Activated naive CD8-positive, alpha-beta T cell treated with anti-CD3 and anti-CD28 coated beads, Interleukin-2, amount 50 U/mL, for 24 hours (primary cell): ENCODE results near the gene LRIG1.

Experiments
- ATAC-seq: fragments of 150-1000 bp; cut with Tn5 transposase; one replicate; pipeline ENCODE4 v1.10.0; 2021
- DNase-seq: peaks from one replicate; pipeline ENCODE4 v3.0.0; 2021
- H3K27ac Mint-ChIP-seq: one replicate; pipeline ENCODE4 v1.8.0; 2021; ENCODE audit warnings: mild to moderate bottlenecking, mixed read lengths
- H3K27me3 Mint-ChIP-seq: one replicate; pipeline ENCODE4 v1.8.0; 2021; ENCODE audit warnings: mixed read lengths
- H3K36me3 Mint-ChIP-seq: one replicate; pipeline ENCODE4 v1.8.0; 2021; ENCODE audit warnings: low read depth, mixed read lengths
- H3K4me1 Mint-ChIP-seq: one replicate; pipeline ENCODE4 v1.8.0; 2021; ENCODE audit warnings: mixed read lengths
- H3K4me3 Mint-ChIP-seq: one replicate; pipeline ENCODE4 v1.8.0; 2021; ENCODE audit warnings: mild to moderate bottlenecking, moderate library complexity, mixed read lengths
- H3K9me3 Mint-ChIP-seq: one replicate; pipeline ENCODE4 v1.8.0; 2021; ENCODE audit warnings: mixed read lengths

The LRIG1 gene, protein sequence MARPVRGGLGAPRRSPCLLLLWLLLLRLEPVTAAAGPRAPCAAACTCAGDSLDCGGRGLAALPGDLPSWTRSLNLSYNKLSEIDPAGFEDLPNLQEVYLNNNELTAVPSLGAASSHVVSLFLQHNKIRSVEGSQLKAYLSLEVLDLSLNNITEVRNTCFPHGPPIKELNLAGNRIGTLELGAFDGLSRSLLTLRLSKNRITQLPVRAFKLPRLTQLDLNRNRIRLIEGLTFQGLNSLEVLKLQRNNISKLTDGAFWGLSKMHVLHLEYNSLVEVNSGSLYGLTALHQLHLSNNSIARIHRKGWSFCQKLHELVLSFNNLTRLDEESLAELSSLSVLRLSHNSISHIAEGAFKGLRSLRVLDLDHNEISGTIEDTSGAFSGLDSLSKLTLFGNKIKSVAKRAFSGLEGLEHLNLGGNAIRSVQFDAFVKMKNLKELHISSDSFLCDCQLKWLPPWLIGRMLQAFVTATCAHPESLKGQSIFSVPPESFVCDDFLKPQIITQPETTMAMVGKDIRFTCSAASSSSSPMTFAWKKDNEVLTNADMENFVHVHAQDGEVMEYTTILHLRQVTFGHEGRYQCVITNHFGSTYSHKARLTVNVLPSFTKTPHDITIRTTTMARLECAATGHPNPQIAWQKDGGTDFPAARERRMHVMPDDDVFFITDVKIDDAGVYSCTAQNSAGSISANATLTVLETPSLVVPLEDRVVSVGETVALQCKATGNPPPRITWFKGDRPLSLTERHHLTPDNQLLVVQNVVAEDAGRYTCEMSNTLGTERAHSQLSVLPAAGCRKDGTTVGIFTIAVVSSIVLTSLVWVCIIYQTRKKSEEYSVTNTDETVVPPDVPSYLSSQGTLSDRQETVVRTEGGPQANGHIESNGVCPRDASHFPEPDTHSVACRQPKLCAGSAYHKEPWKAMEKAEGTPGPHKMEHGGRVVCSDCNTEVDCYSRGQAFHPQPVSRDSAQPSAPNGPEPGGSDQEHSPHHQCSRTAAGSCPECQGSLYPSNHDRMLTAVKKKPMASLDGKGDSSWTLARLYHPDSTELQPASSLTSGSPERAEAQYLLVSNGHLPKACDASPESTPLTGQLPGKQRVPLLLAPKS

DNA sequence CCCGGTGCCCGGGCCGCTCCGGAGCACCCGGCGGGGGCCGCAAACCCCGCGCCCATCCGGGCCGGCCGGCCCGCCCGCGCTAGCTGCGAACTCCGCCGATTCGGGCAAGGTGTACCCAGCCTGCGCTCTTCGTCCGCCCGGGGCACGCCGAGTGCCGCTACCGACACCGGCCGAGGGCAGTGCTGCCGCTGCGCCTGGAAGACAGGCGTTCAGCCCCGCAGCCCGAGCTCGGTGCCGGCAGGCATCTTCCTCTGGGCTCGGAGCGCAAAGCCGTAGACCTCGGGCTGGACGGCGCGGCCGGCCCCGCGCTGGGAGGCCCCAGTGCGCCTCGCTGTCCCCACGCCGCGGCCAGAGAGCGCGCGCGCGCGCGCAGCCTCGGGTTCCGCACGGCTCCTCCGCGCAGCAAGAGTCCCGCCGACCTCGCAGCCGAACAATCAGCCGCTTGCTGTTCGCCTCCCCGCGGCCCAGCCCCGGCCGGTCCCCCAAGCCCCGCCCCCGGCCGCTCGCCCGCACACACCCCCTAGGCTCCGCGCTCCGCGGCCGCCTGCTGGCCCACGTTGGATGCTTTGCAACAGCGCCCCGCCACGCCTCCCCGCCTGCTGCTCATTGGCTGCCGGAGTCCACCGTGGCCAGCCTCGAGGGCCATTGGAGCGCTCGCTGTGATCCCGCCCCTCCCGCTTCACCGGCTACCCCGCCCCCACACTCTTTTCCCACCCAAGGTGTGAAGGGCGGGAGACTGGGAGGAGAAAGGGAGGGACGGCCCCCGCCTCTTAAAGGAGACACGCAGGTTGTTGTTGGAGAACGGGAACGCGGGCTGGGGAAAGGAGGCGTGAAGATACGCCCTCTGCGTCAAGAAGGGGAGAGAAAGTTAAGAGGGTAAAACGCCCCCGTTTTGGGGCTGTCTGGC is at the start of gene LRIG1:
Gene LRIG1, minus strand, starts transcription at position 447 of the 907 bp plus-strand sequence. CDS start 615 bp downstream, outside the sequence.
- Mint-ChIP-seq H3K4me3 (peak within 1 kb of the TSS; percentile 95), H3K36me3 (peaks cover 1% of the 10 kb centered on the region), H3K9me3 (no peaks in the 10 kb centered on the region), H3K4me1 (peaks cover 51% of the 10 kb centered on the region), H3K27me3 (peaks cover 37% of the 10 kb centered on the region), H3K27ac (peak within 1 kb of the TSS; percentile 88)
- DNase-seq (peak; percentile 98), ATAC-seq (peak; percentile 96)

DNA sequence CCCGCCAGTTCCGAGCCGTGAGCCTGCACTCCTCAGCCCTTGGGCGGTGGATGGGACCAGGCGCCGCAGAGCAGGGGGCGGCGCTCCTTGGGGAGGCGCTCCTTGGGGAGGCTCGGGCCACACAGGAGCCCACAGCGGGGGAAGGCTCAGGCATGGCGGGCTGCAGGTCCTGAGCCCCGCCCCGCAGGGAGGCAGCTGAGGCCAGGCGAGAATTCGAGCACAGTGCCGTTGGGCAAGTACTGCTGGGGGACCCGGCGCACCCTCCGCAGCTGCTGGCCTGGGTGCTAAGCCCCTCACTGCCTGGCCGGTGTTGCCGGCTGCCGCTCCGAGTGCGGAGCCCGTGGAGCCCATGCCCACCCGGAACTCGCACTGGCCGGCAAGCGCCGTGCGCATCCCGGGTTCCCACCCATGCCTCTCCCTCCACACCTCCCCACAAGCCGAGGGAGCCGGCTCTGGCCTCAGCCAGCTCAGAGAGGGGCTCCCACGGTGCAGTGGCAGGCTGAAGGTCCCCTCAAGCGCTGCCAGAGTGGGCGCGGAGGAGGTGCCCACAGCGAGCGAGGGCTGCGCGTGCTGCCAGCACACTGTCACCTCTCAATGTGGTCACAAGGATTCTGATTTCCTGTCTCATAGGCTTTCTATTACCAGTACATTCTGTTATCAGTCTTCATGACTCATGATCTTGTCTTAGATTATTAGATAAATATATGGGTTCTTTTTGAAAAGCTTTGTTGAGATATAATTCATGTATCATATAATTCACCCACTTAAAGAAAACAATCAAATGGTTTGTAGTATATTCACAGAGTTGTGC is 44.0 kb upstream of the LRIG1 start:
- Mint-ChIP-seq H3K9me3 (peaks cover 11% of the 10 kb centered on the region), H3K4me3 (no peak overlapping the region), H3K27me3 (no peaks in the 10 kb centered on the region), H3K4me1 (no peaks in the 10 kb centered on the region), H3K27ac (no peak overlapping the region), H3K36me3 (no peaks in the 10 kb centered on the region)
- ATAC-seq (no peak), DNase-seq (no peak)

DNA sequence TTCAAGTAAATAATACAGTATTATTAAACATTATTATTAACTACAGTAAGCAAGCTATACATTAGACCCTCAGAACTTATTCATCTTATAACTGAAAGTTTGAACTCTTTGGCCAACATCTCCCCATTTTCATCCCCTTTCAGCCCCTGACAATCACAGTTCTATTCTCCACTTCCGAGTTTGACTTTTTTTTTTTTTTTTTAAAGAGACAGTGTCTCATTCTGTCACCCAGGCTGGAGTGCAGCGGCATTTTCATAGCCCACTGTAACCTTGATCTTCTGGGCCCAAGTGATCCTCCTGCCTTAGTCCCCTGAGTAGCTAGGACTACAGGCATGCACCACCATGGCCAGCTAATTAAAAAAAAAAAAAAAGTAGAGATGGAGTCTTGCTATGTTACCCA is 41.3 kb upstream of the LRIG1 start:
- Mint-ChIP-seq H3K9me3 (peaks cover 11% of the 10 kb centered on the region), H3K27me3 (no peaks in the 10 kb centered on the region), H3K4me1 (no peaks in the 10 kb centered on the region), H3K27ac (no peak overlapping the region), H3K36me3 (no peaks in the 10 kb centered on the region), H3K4me3 (no peak overlapping the region)
- DNase-seq, result no peak
- no peak for ATAC-seq

DNA sequence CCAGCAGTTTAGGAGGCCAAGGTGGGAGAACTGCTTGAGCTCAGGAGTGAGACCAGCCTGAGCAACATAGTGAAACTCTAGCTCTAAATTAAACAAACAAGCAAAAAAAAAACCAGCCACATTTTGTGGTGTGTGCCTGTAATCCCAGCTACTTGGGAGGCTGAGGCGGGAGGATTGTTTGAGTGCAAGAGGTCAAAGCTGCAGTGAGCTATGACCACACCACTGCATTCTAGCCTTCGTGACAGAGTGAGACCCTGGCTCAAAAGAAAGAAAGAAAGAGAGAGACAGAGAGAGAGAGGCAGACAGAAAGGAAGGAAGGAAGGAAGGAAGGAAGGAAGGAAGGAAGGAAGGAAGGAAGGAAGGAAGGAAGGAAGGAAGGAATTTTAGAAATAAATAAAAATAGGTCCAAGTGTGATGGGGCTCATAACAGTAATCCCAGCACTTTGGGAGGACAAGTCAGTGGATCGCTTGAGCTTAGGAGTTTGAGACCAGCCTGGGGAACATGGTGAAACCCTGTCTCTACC is 38.7 kb upstream of the LRIG1 start:
- no peak for DNase-seq
- H3K9me3 Mint-ChIP-seq, result peaks cover 11% of the 10 kb centered on the region
- H3K27me3 Mint-ChIP-seq, result no peaks in the 10 kb centered on the region
- H3K27ac Mint-ChIP-seq, result no peak overlapping the region
- no peaks in the 10 kb centered on the region for H3K4me1 Mint-ChIP-seq
- no peaks in the 10 kb centered on the region for H3K36me3 Mint-ChIP-seq
- no peak for ATAC-seq
- no peak overlapping the region for H3K4me3 Mint-ChIP-seq

DNA sequence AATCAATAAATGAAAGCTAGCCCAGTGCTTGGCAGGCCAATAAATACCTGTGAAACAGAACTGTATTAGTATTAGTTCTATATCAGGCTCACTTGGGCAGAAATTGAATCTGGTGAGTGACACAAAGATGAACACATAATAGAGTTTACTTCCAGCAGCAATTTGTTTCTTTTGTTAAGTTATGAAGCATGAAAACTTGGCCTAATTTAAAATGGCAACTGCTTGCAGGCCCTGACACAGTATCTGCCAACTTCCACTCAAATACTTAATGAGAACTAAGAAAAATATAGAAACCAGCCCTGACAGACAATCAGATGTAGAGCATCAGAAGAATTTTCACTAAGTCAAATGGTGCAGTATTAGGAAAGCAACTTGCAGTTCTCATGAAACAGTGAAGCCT is 37.6 kb upstream of the LRIG1 start:
- Mint-ChIP-seq H3K4me1 (no peaks in the 10 kb centered on the region), H3K27ac (no peak overlapping the region), H3K27me3 (no peaks in the 10 kb centered on the region), H3K36me3 (no peaks in the 10 kb centered on the region), H3K9me3 (peaks cover 7% of the 10 kb centered on the region), H3K4me3 (no peak overlapping the region)
- ATAC-seq (no peak), DNase-seq (no peak)

DNA sequence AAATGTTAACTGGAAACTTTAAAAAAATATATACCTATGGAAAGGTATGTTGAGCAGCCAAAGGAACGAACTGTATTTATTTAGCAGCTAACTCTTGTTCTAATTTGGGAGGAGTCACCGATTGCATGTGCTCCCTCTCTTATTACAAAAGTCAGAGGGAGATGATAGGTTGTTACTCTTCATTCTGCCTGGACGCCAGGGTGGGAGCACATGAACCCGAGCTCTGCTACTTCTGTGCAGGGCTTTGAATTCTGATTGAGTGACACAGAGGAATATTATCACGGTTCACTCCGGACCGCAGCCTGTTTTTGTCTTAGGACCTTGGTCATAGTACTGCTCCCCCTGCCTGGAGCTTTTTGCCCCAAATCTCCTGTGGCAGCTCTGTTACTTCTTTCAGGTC is 36.9 kb upstream of the LRIG1 start:
- no peak for ATAC-seq
- no peaks in the 10 kb centered on the region for H3K36me3 Mint-ChIP-seq
- H3K9me3 Mint-ChIP-seq, result peaks cover under 1% of the 10 kb centered on the region
- H3K27me3 Mint-ChIP-seq, result no peaks in the 10 kb centered on the region
- no peak overlapping the region for H3K4me3 Mint-ChIP-seq
- no peak overlapping the region for H3K27ac Mint-ChIP-seq
- H3K4me1 Mint-ChIP-seq, result no peaks in the 10 kb centered on the region
- no peak for DNase-seq

DNA sequence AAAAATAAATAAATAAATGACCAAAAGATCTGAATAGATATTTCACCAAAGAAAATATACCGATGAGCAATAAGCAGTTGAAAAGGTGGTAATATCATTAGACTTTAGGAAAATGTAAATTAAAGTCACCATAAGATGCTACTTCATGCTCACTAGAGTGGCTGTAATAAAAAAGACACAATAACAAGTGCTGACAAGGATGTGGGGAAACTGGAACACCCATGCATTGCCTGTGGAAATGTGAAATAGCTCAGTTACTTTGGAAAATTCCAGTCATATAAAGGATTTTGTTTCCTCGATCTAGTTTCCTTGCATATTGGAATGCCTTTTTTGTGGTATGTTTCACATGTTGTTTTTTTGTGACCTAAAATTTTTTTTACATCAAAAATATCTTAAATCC is 36.0 kb upstream of the LRIG1 start:
- Mint-ChIP-seq H3K4me3 (no peak overlapping the region), H3K9me3 (no peaks in the 10 kb centered on the region), H3K36me3 (no peaks in the 10 kb centered on the region), H3K4me1 (no peaks in the 10 kb centered on the region), H3K27me3 (no peaks in the 10 kb centered on the region), H3K27ac (no peak overlapping the region)
- ATAC-seq (no peak), DNase-seq (no peak)

DNA sequence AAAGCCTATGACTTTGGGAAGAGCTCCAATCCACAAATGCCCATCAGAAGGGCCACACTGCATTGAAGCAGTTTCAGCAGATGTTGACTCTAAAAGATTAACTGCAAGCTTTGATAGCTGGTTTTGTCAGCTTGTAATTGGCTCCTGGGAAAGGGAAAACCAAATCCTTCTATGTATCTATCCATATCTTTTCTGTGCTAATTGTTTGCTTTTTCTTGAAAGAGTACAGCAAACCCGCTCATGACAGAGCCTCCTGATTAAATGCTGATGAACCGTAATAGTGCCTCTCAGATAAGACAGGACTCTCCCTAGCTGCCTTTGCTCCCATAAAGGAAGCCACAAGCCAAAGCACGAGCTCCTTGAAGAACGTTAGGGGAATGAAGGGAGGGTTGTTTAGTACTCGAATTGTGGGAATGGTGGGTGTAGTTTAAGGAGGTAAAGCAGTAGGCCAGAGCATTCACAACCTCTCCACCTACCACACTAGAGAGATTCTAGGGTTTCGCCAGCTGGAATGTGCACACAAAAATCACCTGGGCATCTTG is 33.6 kb upstream of the LRIG1 start:
- Mint-ChIP-seq H3K27me3 (no peaks in the 10 kb centered on the region), H3K36me3 (no peaks in the 10 kb centered on the region), H3K4me1 (no peaks in the 10 kb centered on the region), H3K9me3 (no peaks in the 10 kb centered on the region), H3K4me3 (no peak overlapping the region), H3K27ac (no peak overlapping the region)
- ATAC-seq (no peak), DNase-seq (no peak)

DNA sequence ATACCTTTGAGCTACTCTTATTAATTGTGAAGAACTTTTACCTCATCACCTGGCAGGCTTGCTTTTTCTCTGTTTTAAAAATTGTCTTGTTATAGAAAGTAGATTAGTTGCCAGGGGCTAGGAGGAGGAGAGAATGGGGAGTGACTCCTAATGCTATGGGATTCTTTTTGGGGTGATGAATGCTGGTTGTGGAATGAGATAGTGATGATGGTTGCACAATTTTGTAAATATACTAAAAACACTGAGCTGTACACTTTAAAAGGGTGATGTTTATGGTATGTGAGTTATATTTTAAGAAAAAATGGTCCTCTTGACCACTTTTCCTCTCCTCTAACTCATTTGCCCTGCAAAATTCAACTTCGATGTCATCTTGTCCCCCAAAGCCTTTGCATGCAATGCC is 31.8 kb upstream of the LRIG1 start:
- H3K27me3 Mint-ChIP-seq, result no peaks in the 10 kb centered on the region
- H3K4me3 Mint-ChIP-seq, result no peak overlapping the region
- ATAC-seq (no peak), DNase-seq (no peak)
- H3K36me3 Mint-ChIP-seq, result no peaks in the 10 kb centered on the region
- H3K9me3 Mint-ChIP-seq, result no peaks in the 10 kb centered on the region
- no peak overlapping the region for H3K27ac Mint-ChIP-seq
- H3K4me1 Mint-ChIP-seq, result no peaks in the 10 kb centered on the region

DNA sequence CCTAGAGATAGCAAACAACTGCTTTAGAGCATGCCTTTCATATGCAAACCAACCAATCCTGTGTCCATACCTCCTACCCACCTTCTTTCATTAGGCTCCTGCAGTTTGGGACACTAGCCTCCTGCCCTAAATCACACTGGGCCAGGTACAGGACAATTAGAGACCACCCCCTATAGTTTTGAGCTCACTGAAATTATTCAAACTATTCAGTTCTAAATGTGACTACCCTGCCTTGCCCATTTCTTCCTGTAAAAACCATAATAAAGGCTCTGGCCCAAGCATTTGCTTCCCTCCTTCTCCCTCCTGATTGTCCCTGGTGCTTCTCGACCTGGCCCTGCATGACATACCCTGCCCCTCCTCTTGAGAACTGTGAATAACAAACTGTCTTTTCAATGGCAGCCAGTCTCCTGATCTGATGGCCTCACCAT is 31.4 kb upstream of the LRIG1 start:
- no peaks in the 10 kb centered on the region for H3K4me1 Mint-ChIP-seq
- no peaks in the 10 kb centered on the region for H3K27me3 Mint-ChIP-seq
- H3K27ac Mint-ChIP-seq, result no peak overlapping the region

DNA sequence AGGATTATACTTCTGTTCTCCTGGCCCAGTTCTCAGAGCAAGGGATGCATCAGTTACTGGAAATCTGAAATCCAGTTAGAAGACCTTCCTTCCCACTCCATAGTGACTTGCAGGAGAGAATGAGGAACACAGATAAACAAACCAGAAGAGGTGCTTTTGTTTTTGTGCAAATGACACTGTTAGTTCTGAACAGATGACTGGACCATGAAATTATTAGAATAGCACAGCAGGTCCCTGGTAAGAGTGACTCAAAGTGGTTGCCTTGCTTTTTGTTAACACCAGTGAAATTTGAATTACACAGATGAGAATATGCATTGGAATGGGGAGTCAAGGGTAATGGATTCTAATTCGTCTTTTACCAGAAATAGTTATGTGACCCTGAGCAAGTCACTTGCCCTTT is 30.4 kb upstream of the LRIG1 start:
- Mint-ChIP-seq H3K4me3 (no peak overlapping the region), H3K36me3 (no peaks in the 10 kb centered on the region), H3K27ac (no peak overlapping the region), H3K27me3 (no peaks in the 10 kb centered on the region), H3K9me3 (no peaks in the 10 kb centered on the region), H3K4me1 (no peaks in the 10 kb centered on the region)
- ATAC-seq (no peak), DNase-seq (no peak)

More for the DNA sequence above, 31.4 kb upstream of the LRIG1 start:
- Mint-ChIP-seq H3K9me3 (no peaks in the 10 kb centered on the region), H3K4me3 (no peak overlapping the region), H3K36me3 (no peaks in the 10 kb centered on the region)
- DNase-seq (no peak), ATAC-seq (no peak)

DNA sequence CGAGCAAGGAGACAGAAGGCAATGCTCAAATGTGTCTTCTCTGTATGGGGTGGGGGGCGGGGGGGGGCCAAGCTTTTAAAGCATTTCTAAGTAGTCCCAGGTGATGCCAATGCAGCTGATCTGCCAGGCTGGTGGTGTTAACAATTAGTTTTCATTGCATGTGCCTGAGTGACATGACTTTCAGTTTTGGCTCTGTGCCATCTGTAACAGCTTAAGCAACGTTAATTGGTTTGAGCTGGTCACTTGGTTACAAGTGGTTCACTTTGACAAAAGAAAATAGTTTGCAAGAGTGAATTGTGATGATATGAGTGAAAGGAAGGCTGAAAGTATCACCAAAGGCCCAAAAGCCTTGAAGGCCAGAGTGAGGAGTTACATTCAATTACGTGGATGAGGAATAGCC is 26.4 kb upstream of the LRIG1 start:
- no peak overlapping the region for H3K27ac Mint-ChIP-seq
- ATAC-seq (no peak), DNase-seq (no peak)
- peaks cover 12% of the 10 kb centered on the region for H3K27me3 Mint-ChIP-seq
- peaks cover 4% of the 10 kb centered on the region for H3K4me1 Mint-ChIP-seq
- H3K4me3 Mint-ChIP-seq, result no peak overlapping the region
- no peaks in the 10 kb centered on the region for H3K36me3 Mint-ChIP-seq
- no peaks in the 10 kb centered on the region for H3K9me3 Mint-ChIP-seq

DNA sequence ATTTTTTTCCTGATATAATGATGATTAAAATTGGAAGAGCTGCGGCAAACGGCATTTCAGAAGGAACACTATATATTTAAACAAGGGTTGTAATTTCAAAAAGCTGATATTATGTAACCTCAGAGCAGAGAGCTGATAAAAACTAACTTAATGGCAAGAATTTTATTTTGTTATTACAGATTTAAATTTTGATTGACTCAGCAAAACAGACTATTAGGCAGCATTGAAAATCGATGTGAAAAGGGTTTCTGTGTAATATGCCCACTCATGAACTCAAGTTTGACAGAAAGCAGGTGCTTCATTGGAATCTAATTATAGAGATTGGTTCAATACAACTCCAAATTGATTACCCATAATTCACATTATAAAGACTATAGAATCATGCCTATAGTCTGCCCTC is 24.9 kb upstream of the LRIG1 start:
- Mint-ChIP-seq H3K27me3 (peaks cover 12% of the 10 kb centered on the region), H3K27ac (no peak overlapping the region), H3K9me3 (no peaks in the 10 kb centered on the region), H3K4me3 (no peak overlapping the region), H3K4me1 (peaks cover 4% of the 10 kb centered on the region), H3K36me3 (no peaks in the 10 kb centered on the region)
- DNase-seq (no peak), ATAC-seq (no peak)
